GM21515 (cell line): ENCODE data around the gene DSPP.
"Not testable (repeated sequence)": the region's sequence is repeated elsewhere in the genome, so short reads cannot be mapped to it uniquely, and the experiment has no call there.

ENCODE experiments used
- ATAC-seq: cut with Tn5 transposase; IDR thresholded peaks from one replicate; pipeline ENCODE4 v1.9.1; 2021; ENCODE audit not compliant: unreplicated experiment

Gene DSPP

GRCh38 chr4:87608229-87608628 is at the start of gene DSPP:
DSPP (plus strand) TSS chr4:87608529; CDS start chr4:87610909, 2,380 bp downstream.
- no peak for ATAC-seq

GRCh38 chr4:87559090-87559837 is 49.1 kb upstream of the DSPP start:
- peak; percentile 97 for ATAC-seq

- no peak for ATAC-seq
These were observed 47.5 kb upstream of the DSPP start for GRCh38 chr4:87560802-87561201.

- no peak for ATAC-seq
These were observed 42.6 kb upstream of the DSPP start for GRCh38 chr4:87565746-87566145.

- no peak for ATAC-seq
These were observed 42.1 kb upstream of the DSPP start for GRCh38 chr4:87566276-87566675.

- no peak for ATAC-seq
These were observed 41.1 kb upstream of the DSPP start for GRCh38 chr4:87567191-87567590.

GRCh38 chr4:87570290-87570805 is 38.0 kb upstream of the DSPP start:
- ATAC-seq, result no peak

GRCh38 chr4:87574376-87574775 is 34.0 kb upstream of the DSPP start:
- ATAC-seq, result not testable (repeated sequence)

GRCh38 chr4:87574996-87575395 is 33.3 kb upstream of the DSPP start:
- ATAC-seq, result no peak

GRCh38 chr4:87575408-87575807 is 32.9 kb upstream of the DSPP start:
- no peak for ATAC-seq

- no peak for ATAC-seq
These were observed 32.3 kb upstream of the DSPP start for GRCh38 chr4:87575983-87576382.

GRCh38 chr4:87579478-87579877 is 28.9 kb upstream of the DSPP start:
- no peak for ATAC-seq

- ATAC-seq, result no peak
These were observed 28.3 kb upstream of the DSPP start for GRCh38 chr4:87580057-87580456.

GRCh38 chr4:87584222-87584908 is 24.0 kb upstream of the DSPP start:
- no peak for ATAC-seq

- no peak for ATAC-seq
These were observed 18.8 kb upstream of the DSPP start for GRCh38 chr4:87589531-87589930.

GRCh38 chr4:87592124-87592523 is 16.2 kb upstream of the DSPP start:
- ATAC-seq, result no peak

GRCh38 chr4:87601361-87601760 is 7.0 kb upstream of the DSPP start:
- no peak for ATAC-seq

GRCh38 chr4:87614292-87614890 is 6.1 kb downstream of the DSPP start:
- ATAC-seq, result no peak

- no peak for ATAC-seq
These were observed 7.9 kb downstream of the DSPP start for GRCh38 chr4:87616268-87616667.

GRCh38 chr4:87620086-87620485 is 11.8 kb downstream of the DSPP start:
- no peak for ATAC-seq

GRCh38 chr4:87620491-87620890 is 12.2 kb downstream of the DSPP start:
- no peak for ATAC-seq

- ATAC-seq, result no peak
These were observed 14.0 kb downstream of the DSPP start for GRCh38 chr4:87622303-87622702.
